Stimulated activated CD8-positive, alpha-beta memory T cell treated with anti-CD3 and anti-CD28 coated beads, Interleukin-2, amount 100 ng/mL, for 1 hour (primary cell): ENCODE data around the gene LRIF1.
"Not testable (repeated sequence)": the region's sequence is repeated elsewhere in the genome, so short reads cannot be mapped to it uniquely, and the experiment has no call there.

Experiments
- DNase-seq, 2 donors: peaks; one replicate each; pipeline ENCODE4 v3.0.0-alpha.2; 2020; ENCODE audit warnings: low read depth in 2 of 2

LRIF1 gene

DNA sequence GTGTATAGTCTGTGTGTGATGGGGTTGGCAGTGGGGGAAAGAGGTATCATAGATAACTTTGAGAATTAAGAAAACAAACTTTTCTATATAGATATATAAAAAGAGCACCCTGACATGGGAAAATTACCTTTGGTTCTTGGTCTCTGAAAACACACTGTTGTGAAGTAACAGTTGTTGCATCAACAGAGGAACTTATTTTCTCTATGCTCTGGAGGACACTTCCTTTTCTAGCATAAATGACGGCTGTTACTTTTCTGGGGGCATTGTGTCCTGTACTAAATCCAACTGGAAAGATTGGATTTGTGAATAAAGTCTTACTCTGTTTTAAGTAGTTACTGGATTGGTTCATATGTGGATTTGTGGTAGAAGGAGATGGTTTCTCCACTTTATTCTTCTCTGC lies 12.6 kb downstream of the LRIF1 start:
- DNase-seq = no peak

DNA sequence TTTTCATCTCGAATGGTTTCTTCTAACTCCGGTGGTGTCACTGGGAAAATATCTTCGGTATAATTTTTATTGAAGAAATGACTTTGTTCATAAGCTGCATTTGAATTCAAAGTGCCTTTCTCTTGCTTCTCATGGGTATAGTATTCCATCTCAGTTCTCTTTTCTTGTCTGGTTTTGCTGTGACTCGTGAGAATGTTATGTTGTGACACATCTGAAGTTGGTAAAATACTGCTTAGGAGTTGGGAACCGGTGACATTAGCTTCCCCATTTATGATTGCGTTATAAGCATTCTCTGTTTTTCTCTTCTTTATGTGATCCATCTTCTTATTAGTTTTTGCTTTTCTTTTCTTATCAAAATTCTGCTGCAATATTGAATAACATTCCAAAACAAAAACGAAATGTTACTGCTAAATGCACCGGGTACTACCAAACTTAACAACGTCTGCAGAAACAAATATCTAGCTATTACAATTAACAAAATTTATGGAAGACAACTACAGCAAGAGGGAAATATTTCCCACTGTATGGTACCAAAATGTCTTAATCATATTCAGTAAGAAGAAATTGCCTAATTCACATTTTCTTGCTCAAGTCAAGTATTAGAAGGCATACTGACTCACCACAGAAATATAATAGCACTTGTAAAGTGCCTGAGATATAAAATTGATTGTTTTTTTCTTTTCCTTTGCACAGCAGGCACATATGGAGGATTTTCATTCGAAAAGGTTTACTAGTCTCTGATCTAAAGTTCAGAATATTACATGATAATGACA lies 15.5 kb downstream of the LRIF1 start:
- DNase-seq = no peak

DNA sequence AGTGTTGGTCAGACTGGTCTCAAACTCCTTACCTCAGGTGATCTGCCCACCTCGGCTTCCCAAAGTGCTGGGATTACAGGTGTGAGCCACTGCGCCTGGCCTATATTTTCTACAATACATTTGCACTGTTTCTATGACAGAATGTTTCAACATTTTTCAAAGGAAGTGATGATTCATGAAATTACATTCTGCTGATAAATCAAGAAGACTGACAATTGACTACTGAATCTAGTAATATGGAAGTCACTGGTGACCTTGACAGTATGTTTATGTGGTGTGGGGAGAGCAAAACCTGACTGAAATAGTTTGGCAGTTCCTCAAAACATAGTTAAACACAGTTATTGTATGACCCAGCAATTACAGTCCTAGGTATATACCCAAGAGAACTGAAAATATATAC lies 18.1 kb downstream of the LRIF1 start:
- no peak for DNase-seq

DNA sequence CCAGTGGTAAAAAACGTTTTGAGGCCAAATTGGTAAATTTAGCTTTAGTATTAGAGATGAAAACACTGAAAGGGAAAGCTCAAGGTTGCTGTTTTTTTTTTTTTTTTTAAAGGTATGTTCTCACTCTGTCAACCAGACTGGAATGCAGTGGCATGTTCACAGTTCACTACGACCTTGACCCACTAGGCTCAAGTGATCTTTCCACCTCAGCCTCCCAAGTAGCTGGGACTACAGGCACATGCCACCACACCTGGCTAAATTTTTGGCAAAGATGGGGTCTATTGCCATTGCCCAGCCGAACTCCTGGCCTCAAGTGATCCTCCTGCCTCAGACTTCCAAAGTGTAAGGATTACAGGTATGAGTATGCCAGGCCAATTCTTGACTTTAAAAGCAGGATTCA lies 18.9 kb downstream of the LRIF1 start:
- no peak for DNase-seq

DNA sequence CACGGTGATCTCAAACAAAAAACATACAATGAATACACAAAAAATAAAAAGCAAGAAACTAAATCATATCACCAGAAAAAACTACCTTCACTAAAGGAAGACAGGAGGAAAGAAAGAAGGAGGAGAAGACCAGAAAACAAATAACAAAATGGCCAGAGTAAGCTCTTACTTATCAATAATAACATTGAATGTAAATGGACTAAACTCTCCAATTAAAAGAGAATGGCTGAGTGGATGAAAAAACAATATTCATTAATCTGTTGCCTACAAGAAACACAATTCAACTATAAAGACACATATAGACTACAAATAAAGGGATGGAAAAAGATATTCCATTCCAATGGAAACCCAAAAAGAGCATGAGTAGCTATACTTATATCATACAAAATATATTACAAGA lies 27.2 kb downstream of the LRIF1 start:
- DNase-seq = no peak

DNA sequence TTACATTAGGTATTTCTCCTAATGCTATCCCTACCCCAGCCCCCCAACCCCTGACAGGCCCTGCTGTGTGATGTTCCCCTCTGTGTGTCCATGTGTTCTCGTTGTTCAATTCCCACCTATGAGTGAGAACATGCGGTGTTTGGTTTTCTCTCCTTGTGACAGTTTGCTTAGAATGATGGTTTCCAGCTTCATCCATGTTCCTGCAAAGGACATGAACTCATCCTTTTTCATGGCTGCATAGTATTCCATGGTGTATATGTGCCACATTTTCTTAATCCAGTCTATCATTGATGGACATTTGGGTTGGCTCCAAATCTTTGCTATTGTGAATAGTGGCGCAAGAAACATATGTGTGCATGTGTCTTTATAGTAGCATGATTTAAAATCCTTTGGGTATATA lies 32.6 kb downstream of the LRIF1 start:
- not testable (repeated sequence) for DNase-seq

DNA sequence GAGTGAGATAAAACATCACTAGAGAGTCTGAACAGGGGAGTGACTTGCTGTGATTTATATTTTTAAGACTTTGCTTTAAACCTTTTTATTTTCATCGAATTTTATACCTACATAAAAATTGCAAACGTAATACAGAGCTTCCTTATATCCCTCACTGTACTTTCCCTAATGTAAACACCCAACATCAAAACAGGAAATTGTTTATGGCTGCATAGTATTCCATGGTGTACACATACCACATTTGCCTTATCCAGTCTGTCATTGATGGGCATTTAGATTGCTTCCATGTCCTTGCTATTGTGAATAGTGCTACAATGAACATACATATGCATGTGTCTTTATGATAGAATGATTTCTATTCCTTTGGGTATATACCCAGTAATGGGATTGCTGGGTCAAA lies 34.8 kb downstream of the LRIF1 start:
- DNase-seq = no peak

DNA sequence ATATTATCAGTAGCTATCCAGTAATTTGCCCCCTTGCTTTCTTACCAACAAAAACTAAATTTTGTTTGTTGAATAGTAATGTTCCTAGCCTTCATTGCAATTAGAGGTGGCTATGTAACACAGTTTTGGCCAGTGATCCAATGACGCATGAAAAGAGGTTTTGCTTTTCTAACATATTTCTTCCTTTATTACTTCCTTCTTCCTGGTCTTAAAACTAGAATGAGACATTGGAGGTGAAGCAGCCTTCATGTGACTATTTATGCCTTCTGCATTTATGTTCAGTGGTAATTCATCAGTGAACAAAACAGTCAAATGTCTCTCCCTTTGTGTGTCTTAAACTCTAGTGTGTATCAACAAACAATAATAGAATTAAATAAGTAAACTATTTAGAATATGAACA lies 35.5 kb downstream of the LRIF1 start:
- no peak for DNase-seq

DNA sequence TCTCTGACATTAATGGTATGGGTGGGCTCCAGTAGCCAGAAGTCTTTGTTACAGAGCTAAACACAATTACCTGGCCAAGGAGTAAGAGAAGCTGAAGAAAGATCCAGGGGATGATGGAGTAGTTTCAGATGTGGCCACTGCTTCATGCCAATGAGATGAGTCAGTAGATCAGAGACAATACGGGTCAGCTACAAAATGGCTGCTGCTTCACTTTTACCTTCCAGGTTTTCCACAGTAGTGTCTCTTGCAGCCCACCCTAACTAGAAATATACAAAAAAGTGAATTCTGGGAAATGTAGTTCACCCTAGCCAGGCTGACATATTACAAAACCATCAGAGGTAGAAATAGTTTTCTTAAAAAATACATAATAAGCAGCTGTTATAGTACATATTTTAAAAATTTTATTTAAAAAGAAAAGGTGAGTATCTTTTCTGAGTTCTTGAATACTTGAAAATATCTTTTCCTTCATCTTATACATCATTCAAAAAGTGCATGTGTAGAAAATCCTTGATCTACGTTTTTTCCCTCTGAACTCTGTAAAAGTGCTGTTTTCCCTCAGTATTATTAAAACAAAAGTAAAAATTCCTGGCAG lies 36.1 kb downstream of the LRIF1 start:
- no peak for DNase-seq

DNA sequence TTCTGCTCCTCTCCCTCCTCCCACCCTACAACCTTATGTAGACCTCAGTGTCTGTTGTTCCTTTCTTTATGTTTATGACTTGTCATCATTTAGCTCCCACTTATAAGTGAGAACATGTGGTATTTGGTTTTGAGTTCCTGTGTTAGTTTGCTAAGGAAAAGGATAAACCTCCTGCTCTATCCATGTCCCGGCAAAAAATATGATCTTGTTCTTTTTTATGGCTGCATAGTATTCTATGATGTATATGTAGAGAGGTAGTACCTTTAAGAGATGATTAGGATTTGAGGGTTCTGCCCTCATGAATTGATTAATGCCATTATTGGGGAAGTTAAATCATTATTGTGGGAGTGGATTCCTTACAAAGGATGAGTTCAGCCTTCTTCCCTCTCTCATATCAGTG lies 41.8 kb downstream of the LRIF1 start:
- no peak for DNase-seq

DNA sequence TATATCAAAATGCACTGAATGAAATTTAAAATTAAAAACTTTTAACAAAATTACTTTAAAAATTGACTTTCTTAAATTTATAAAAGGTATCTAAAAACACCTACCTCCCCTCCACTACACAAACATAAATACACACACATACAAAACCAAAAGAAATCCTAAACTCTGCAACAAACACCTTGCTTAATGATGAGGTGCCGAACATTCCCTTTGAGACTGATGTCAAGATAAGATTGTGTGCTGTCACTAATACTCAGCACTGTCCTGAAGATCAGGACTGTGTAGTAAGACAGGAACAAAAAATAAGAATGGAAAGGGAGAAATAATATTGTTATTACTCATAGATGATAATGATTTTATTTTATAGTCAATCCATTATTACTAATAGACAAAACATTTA lies 45.7 kb downstream of the LRIF1 start:
- no peak for DNase-seq

DNA sequence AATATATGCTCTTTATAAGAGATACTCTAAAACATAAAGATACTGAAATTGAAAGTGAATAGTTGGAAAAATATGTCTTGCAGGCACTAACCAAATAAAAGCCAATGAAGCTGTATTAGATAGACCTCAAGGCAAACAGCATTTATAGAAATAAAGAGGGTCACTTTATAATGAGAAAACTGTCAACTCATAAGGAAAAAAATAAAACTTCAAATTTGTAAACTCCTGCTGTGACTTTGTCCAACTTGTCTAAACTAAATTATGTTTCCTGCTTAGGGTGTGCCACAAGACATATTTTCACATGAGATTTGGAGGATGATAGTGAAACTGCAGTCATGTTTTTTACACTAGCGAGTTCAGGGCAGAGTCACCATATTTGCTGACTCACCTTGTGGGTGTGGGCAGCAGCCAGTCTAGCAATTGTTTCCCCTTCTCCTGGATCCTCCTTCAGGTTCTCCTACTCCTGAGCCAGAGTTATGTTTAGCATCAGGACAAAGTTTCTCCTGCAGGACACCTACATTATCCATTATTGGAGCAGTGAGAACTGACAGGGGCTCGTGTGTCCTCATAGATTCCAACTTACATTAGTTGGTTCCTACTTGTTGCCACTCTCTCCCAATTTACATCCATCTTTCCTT lies 46.9 kb downstream of the LRIF1 start:
- no peak for DNase-seq

DNA sequence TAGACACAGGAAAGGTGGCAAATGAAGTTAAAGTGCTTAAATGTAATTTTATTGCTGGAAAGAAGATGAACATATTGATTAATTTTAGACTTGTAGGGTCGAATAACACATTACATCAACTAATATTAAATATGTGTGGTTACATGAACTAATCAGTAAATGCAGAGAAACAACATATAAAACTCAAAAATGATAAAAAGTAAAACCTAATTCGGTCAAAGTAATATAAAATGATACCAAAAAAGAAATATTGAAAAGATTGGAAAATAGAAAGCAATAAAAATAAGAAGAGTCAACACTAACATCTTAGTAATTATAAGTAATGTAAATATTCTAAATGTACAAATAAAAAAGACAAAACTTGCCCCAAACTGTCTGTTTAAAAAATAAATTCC lies 47.5 kb downstream of the LRIF1 start:
- DNase-seq = no peak

DNA sequence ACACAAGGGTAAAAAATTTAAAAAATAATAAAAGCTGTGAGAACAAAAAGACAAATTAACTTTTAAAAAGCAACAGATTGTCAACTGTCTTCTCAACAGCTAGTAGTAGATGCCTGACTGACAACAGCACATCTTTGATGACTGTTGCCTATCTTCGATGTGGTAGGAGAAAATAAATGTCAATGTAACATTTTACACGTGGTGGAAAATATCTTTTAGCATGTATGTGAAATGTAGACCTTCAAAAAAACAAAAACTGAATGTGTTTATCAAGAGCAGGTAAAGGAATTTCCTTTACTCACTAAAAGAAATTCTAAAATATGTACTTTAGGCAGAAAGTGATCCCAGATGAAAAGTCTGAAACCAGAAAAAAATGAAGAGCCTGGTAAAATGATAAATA lies 47.9 kb downstream of the LRIF1 start:
- DNase-seq = no peak

DNA sequence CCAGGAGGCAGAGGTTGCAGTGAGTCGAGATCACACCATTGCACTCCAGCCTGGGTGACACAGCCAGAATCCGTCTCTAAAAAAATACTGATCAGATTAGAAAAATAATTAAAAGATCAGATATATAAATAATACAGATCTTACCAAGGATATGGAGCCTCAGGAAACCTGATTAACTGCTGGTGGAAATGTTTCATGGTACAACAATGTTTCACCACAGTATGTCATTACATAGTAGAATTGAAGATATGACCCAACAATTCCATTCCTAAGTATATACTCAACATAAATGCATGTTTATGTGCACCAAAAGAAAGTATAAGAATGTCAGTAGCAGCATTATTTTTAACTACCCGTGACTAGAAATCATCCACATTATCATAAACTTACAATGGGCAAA lies 49.0 kb downstream of the LRIF1 start:
- no peak for DNase-seq

DNA sequence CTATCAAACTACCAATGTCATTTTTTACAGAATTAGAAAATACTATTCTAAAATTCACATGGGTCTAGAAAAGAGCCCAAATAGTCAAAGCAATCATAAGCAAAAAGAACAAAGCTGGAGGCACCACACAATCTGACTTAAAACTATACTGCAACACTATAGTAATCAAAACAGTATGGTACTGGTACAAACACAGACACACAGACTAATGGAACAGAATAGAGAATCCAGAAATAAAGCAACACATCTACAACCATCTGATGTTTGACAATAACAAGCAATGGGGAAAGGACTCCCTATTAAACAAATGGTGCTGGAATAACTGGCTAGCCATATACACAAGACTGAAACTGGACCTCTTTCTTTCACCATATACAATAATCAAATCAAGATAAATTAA lies 50.9 kb downstream of the LRIF1 start:
- DNase-seq = no peak

DNA sequence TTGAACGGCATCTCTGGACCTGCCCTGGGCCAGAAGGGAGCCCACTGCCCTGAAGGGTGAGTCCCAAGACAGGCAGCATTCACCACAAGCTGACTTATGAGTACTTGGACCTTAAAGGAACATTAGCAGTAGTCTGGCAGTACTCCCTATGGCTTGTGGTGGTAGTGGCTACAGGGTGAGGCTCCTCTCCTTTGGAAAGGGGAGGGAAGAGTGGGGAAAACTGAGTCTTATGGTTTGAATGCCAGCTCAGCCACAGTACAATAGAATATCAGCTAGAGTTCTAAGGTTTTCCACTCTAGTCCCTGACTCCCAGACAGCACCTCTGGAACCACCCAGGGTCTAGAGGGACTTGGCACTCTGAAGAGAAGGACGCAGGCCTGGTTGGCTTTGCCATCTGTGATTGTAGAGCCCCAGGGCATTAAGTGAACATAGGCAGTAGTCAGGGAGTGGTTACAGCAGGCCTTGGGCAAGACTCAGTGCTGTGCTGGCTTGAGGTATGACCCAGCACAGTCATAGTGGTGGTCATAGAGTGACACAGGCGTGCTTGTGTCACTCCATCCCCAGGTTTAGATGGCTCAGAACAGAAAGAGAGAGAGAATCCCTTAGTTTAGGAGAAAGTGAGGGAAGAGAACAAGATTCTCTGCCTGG lies 59.7 kb downstream of the LRIF1 start:
- DNase-seq = no peak

DNA sequence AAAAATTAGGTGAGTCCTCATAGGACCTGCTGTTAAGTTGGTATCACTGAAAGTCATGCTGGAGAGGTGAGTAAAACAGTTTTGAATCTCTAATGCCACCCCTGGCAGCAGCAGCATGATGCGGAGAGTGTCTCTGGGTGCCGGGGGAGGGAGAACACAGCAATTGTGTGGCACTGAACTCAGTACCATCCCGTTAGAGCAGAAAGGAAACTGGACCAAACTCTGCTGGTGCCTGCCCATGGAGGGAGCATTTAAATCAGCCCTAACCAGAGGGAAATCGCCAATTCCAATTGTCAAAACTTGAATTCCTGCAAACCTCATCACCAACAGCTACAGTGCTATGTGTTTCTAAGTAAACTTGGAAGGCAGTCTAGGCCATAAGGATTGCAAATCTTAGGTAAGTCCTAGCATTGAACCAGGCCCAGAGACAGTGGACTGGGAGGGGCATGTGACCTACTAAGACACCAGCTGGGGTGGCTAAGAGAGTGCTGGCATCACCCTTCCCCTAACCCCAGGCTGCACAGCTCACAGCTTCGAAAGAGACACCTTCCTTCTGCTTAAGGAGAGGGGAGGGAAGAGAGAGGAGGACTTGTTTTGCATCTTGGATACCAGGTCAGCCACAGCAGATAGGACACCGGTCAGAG lies 60.8 kb downstream of the LRIF1 start:
- DNase-seq = no peak

DNA sequence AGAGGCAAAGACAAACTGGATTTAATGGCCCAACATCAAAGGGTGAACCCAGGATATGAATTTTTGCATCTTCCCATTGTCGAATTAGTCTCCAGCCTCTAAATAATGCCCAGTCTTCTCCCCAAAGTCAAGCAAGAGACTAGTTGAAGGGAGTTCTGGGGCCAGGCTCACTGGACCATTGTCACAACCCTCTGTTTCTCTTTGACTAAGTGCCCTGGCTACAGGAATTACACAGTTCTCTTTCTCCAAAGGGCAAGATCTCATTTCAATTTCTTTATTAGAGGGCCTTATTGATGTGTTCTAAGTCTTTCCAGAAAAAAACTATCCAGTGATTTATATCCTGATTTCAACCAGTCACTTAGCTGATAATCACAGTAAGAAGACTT lies 64.3 kb downstream of the LRIF1 start:
- no peak for DNase-seq

DNA sequence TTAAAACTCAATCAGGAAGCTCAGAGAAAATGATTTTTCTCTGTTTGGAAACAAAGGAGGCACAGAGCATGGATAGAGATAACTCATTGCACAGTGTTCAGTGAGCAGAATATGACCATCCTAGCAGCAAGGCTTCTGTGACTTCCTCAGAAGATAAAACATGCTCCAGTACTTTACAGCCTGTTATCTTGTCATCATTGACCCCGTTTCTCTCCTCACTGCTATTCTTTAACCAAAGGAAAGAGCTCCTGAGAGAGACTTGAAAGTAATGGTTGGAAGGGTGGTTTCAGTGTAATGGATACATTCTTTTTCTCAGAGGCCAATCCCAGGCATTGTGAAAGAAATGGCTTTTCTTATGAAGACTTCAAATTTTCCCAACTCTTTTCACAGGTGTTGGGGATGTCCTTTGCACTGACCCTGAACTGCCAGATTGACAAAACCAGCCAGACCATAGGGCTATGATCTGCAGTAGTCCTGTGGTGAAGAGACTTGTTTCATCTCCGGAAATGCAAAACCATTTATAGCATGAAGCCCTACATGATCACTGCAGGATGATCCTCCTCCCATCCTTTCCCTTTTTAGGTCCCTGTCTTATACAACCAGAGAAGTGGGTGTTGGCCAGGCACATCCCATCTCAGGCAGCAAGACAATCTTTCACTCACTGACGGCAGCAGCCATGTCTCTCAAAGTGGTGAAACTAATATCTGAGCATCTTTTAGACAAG lies 64.8 kb downstream of the LRIF1 start:
- no peak for DNase-seq

DNA sequence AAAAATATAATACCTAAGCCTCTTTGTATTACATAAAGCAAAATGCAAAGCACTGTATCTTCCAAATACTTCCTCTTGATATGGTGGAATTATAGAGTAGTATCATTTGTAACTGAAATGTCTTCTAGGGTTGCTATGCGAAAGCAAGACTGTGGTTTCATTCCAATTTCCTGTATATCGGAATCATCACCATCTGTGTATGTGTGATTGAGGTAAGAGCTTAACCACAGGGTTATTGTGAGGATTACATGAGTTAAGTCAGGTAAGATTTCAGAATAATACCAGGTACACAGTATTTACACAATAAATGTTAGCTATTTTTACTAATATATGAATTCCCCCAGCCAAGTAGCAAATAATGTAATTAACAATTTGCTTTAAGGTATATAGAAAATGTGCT lies 66.0 kb downstream of the LRIF1 start:
- no peak for DNase-seq
